KOPT-K1 (cell line): Measurements from ENCODE around the gene ZNF487.

Experiments used
- H3K27ac ChIP-seq: fragments of 200-600 bp; sonication (generic); 2 replicates; pipeline ENCODE4 v1.5.1; 2016; ENCODE audit warnings: antibody characterized with exemption, mild to moderate bottlenecking, low read depth, low read length; ENCODE audit not compliant: poor library complexity, severe bottlenecking
- H3K36me3 ChIP-seq: fragments of 200-600 bp; sonication (generic); 2 replicates; pipeline ENCODE4 v1.5.1; 2017; ENCODE audit warnings: antibody characterized with exemption, mild to moderate bottlenecking, low read length, moderate library complexity; ENCODE audit not compliant: insufficient read depth
- H3K9me3 ChIP-seq: fragments of 200-600 bp; sonication (generic); 2 replicates; pipeline ENCODE4 v1.5.1; 2017; ENCODE audit warnings: antibody characterized with exemption, low read length, mild to moderate bottlenecking; ENCODE audit not compliant: insufficient read depth, poor library complexity, severe bottlenecking

ZNF487 gene

GRCh38 chr10:43399320-43400310, 37.3 kb upstream of the ZNF487 start:
- peaks cover 75% of the 10 kb centered on the region for H3K36me3 ChIP-seq
- H3K27ac ChIP-seq: peak overlapping the region; percentile 99
- no peaks in the 10 kb centered on the region for H3K9me3 ChIP-seq

DNA sequence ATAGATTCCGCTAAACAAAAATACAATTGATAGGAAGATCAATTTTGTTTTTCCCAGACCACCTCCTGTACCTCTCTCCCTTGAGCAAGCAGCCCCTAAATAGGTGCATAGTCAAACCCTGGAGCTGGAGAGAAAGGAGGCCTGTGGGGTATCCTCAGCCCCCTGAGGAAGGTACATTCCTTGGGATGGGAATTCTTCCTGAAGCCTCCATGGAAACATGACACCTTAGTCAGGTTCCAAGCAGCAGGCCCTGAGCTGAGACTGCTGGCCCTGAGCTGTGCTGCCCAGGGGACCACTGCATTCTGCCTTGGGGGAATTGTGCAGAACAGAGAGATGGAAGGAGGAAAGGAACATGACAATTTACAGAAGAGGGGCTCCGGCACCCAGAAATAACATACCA, 35.3 kb upstream of the ZNF487 start:
- no peaks in the 10 kb centered on the region for H3K9me3 ChIP-seq
- H3K36me3 ChIP-seq: peaks cover 57% of the 10 kb centered on the region
- H3K27ac ChIP-seq: peak overlapping the region; percentile 29

GRCh38 chr10:43402176-43402575, 34.7 kb upstream of the ZNF487 start:
- no peaks in the 10 kb centered on the region for H3K9me3 ChIP-seq
- H3K36me3 ChIP-seq: peaks cover 57% of the 10 kb centered on the region
- H3K27ac ChIP-seq: peak overlapping the region; percentile 29

GRCh38 chr10:43402880-43403452, 33.9 kb upstream of the ZNF487 start:
- H3K9me3 ChIP-seq: no peaks in the 10 kb centered on the region
- peak overlapping the region; percentile 60 for H3K27ac ChIP-seq
- H3K36me3 ChIP-seq: peaks cover 55% of the 10 kb centered on the region

- Histone ChIP-seq H3K36me3 (peaks cover 51% of the 10 kb centered on the region), H3K27ac (peak overlapping the region; percentile 60), H3K9me3 (no peaks in the 10 kb centered on the region)
Observed at GRCh38 chr10:43403911-43404703, 32.8 kb upstream of the ZNF487 start.

- H3K27ac ChIP-seq: peak overlapping the region; percentile 60
- no peaks in the 10 kb centered on the region for H3K9me3 ChIP-seq
- peaks cover 46% of the 10 kb centered on the region for H3K36me3 ChIP-seq
Observed at GRCh38 chr10:43404704-43405084, 32.2 kb upstream of the ZNF487 start.

DNA sequence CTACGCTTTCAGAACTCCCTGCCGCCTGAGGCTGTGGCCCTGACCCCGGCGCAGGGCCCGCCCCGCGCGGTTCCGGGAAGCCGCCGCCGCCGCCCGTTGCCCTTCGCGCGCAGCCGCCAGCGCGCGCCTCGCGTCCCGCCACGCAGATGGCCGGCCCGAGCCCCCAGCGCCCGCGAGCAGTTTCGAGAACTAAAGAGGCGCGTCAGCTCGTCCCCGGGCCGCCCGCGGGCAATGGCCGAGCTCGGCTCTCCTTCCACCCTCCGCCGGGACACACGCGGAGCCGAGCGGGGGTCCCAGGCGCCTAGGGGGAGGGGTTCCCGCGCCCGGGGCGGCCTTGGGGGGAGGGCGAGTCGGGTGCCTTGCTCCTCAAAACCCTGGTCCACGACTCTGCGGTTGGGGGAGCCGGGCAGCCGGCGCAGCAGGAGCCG, 29.7 kb upstream of the ZNF487 start:
- Histone ChIP-seq H3K9me3 (no peaks in the 10 kb centered on the region), H3K36me3 (peaks cover 21% of the 10 kb centered on the region), H3K27ac (peak overlapping the region; percentile 99)

- no peaks in the 10 kb centered on the region for H3K9me3 ChIP-seq
- H3K36me3 ChIP-seq: peaks cover 15% of the 10 kb centered on the region
Observed at GRCh38 chr10:43407576-43408330, 29.2 kb upstream of the ZNF487 start.

DNA sequence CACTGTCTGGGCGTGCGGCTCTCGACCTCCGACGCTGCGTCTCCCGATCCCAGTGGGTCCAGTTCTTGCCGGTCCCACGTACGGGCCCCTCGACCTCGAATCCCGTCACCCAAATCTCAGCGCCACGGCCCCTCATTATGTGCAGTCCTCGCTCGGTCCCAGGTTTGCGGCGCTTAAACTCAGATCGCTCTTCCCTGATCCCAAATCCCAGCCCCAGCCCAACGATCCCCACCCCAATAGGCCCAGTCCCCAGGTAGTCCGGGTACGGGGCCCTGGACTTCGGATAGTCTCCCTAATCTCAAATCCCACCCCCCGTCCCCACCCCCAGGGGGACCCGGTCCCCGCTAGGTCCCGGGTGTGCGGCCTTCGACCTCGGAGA, 28.6 kb upstream of the ZNF487 start:
- Histone ChIP-seq H3K27ac (peak overlapping the region; percentile 99), H3K36me3 (peaks cover 9% of the 10 kb centered on the region), H3K9me3 (no peaks in the 10 kb centered on the region)

More at GRCh38 chr10:43407576-43408330, 29.2 kb upstream of the ZNF487 start:
- H3K27ac ChIP-seq: peak overlapping the region; percentile 99

- Histone ChIP-seq H3K27ac (peak within 1 kb of the TSS; percentile 99), H3K36me3 (peaks cover 4% of the 10 kb centered on the region), H3K9me3 (no peaks in the 10 kb centered on the region)
Observed at GRCh38 chr10:43408710-43409384, 28.1 kb upstream of the ZNF487 start, which contains the start of gene HNRNPF. TSS of gene HNRNPF (minus strand) at chr10:43409186. CDS start at chr10:43387884, 21,302 bp downstream.

- Histone ChIP-seq H3K9me3 (no peaks in the 10 kb centered on the region), H3K27ac (peak overlapping the region; percentile 99), H3K36me3 (no peaks in the 10 kb centered on the region)
Observed at GRCh38 chr10:43409385-43410109, 27.4 kb upstream of the ZNF487 start.

GRCh38 chr10:43410345-43410744, 26.6 kb upstream of the ZNF487 start:
- Histone ChIP-seq H3K36me3 (no peaks in the 10 kb centered on the region), H3K27ac (peak overlapping the region; percentile 99), H3K9me3 (no peaks in the 10 kb centered on the region)

GRCh38 chr10:43411536-43411935, 25.4 kb upstream of the ZNF487 start:
- no peak overlapping the region for H3K27ac ChIP-seq
- no peaks in the 10 kb centered on the region for H3K9me3 ChIP-seq
- H3K36me3 ChIP-seq: no peaks in the 10 kb centered on the region
